Mucosa of descending colon (tissue), 3 donors: ENCODE results near the gene CAMK2D. TPM values are rescaled to one million over a fixed set of nuclear protein-coding genes. Genes with fewer than 3 reads are reported as not detected.

Experiments
- ATAC-seq: fragments of 200-7000 bp; cut with Tn5 transposase; one replicate; pipeline ENCODE4 v1.9.1; 2020; ENCODE audit warnings: mild to moderate bottlenecking, moderate library complexity
- DNase-seq, 3 donors: peaks; one replicate each; pipeline ENCODE4 v3.0.0-alpha.2; 2020
- H3K36me3 ChIP-seq: fragments of 200-600 bp; one replicate; pipeline ENCODE4 v1.8.0; 2021; ENCODE audit warnings: low read depth, mild to moderate bottlenecking
- H3K4me1 ChIP-seq: fragments of 200-600 bp; one replicate; pipeline ENCODE4 v1.8.0; 2021; ENCODE audit warnings: low read depth, mild to moderate bottlenecking
- H3K4me3 ChIP-seq: fragments of 200-600 bp; one replicate; pipeline ENCODE4 v1.8.0; 2021; ENCODE audit warnings: mild to moderate bottlenecking
- H3K9me3 ChIP-seq: fragments of 200-600 bp; one replicate; pipeline ENCODE4 v1.8.0; 2021; ENCODE audit warnings: mild to moderate bottlenecking
- intact Hi-C, 2 donors: fragments of 100-400 bp; cut with DNase I in 1 of 2; cut with micrococcal nuclease in 1 of 2; formaldehyde crosslinking; loops; one replicate each; pipeline versions ENCODE4 v1.11.0 to v1.11.1; 2022; cut with DNase I, micrococcal nuclease
- total RNA-seq, 3 donors: library from RNA; stranded (reverse); fragmentation: NEBNext Ultra II Directional in 2 of 3; extraction: Animal tissue kit (Norgen Biotek cat#: 25700) in 2 of 3; gene quantifications; one replicate each; pipeline versions ENCODE4 v1.2.1 to v1.2.4, GENCODE V29; 2021 to 2023
- TF ChIP-seq, protein P1 (sequence below): fragments of 200-600 bp; IDR thresholded peaks from one replicate; pipeline ENCODE4 v1.8.0; 2022; ENCODE audit warnings: antibody characterized with exemption, mild to moderate bottlenecking
- donor health status: DM: no; HTN: no; CAD: no; lungs with moderate emphysema.
- donor health status: DM: no; HTN: no; CAD: no.
- donor health status: DM: no; HTN: yes; CAD: no.

Gene CAMK2D
- total RNA-seq, 3 donors from 2014 or later: 59.8 to 83.0 (median 77.3) TPM

DNA sequence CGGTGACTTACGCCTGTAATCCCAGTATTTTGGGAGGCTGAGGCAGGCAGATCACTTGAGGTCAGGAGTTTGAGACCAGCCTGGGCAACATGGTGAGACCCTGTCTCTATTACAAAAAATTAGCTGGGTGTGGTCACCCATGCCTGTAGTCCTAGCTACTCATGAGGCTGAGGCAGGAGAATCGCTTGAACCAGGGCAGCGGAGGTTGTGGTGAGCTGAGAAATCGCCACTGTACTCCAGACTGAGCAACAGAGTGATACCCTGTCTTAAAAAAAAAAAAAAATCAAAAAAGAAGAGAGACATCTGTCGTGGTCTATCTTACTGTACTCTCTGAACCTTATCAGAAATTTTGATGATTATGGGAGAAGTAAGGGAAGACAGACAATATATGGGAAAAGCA, 144.3 kb downstream of the CAMK2D start:
- Histone ChIP-seq H3K4me3 (no peak overlapping the region), H3K4me1 (no peaks in the 10 kb centered on the region), H3K9me3 (no peaks in the 10 kb centered on the region), H3K36me3 (no peaks in the 10 kb centered on the region)
- no peak for DNase-seq
- no peak for ATAC-seq
- intact Hi-C loops: no loop called here
- TF ChIP-seq, protein P1, sequence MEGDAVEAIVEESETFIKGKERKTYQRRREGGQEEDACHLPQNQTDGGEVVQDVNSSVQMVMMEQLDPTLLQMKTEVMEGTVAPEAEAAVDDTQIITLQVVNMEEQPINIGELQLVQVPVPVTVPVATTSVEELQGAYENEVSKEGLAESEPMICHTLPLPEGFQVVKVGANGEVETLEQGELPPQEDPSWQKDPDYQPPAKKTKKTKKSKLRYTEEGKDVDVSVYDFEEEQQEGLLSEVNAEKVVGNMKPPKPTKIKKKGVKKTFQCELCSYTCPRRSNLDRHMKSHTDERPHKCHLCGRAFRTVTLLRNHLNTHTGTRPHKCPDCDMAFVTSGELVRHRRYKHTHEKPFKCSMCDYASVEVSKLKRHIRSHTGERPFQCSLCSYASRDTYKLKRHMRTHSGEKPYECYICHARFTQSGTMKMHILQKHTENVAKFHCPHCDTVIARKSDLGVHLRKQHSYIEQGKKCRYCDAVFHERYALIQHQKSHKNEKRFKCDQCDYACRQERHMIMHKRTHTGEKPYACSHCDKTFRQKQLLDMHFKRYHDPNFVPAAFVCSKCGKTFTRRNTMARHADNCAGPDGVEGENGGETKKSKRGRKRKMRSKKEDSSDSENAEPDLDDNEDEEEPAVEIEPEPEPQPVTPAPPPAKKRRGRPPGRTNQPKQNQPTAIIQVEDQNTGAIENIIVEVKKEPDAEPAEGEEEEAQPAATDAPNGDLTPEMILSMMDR: no peak

DNA sequence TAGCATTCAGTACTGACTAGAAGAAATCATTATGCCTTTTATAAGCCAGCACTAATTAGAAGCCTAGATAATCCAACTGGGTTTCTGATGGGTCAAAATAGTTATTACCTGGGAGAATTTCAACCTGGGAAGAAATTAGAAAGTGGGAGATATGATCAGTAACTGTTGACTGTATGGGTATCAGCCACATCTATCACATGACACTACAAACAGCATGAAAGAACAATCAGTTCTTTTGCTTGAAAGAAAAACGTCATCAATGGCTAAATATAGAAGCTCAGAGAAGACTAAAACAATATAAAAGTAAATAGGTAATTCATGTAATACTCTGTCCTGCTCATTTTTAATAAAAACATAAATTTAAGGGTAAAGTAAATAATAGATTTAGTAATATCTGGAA, 145.1 kb downstream of the CAMK2D start:
- H3K4me1 ChIP-seq: no peaks in the 10 kb centered on the region
- no peak for DNase-seq
- TF ChIP-seq, protein P1: no peak
- peak; percentile 55 for ATAC-seq
- H3K9me3 ChIP-seq: no peaks in the 10 kb centered on the region
- intact Hi-C loops: no loop called here
- H3K36me3 ChIP-seq: no peaks in the 10 kb centered on the region
- no peak overlapping the region for H3K4me3 ChIP-seq

DNA sequence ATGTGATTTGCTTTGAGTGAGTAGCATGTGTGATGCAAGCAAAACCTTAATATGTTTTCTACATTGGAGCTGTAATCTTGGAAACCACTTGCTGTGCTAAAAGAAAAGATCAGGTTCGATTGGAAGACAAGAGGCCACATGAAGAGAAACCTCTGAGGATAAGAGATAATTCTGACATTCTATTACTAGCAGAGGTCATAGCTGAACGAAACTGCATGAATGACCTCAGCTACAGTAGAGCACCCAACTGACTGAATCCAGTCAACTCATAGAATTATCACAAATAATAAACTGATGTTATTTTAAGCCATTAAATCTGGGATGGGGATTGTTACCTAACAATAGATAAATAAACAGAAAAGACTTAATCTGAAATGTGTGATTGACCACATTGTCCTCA, 147.1 kb downstream of the CAMK2D start:
- H3K4me3 ChIP-seq: no peak overlapping the region
- DNase-seq (no peak), ATAC-seq (no peak)
- intact Hi-C loops: no loop called here
- no peaks in the 10 kb centered on the region for H3K36me3 ChIP-seq
- no peaks in the 10 kb centered on the region for H3K9me3 ChIP-seq
- TF ChIP-seq, protein P1: no peak
- H3K4me1 ChIP-seq: no peaks in the 10 kb centered on the region

DNA sequence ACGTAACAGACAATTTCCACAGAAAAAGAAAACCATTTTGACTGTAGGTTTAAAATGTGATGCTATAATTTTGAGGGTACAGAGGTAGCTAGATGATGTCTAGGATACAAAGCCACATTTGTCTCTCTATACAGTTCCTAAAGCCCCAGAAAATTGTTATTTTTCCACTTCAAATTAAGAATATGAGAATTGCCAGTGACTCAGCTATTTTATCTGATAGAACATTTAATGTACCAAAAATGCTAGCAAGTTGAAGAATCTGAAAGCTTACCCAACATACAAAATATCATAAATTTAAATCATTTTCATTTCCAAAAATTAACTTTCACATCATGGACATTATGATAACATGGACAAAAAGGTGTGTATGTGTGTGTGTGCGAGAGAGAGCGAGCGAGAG, 148.0 kb downstream of the CAMK2D start:
- no peak for DNase-seq
- intact Hi-C loops: no loop called here

DNA sequence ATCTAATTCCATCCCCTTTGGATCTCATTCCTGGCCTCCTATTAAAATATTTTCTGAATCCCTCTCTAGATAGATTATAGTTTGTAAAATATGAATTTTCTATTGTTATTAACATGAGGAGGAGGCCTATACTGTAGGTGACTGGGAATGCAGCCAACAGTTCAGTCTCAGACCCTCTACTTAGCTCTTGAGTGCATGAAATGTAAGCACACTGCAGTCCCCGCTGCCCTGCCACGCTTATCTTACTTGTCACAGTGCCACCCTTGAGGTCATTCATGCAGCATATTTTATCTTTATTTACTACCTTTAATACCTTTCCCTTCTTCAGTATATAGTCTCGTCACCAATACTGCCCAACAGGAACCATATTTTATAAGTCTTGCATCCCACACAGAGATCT, 151.0 kb downstream of the CAMK2D start:
- H3K4me3 ChIP-seq: no peak overlapping the region
- H3K9me3 ChIP-seq: no peaks in the 10 kb centered on the region
- no peaks in the 10 kb centered on the region for H3K4me1 ChIP-seq
- no peak for DNase-seq
- TF ChIP-seq, protein P1: no peak
- intact Hi-C loops: no loop called here
- ATAC-seq: no peak
- H3K36me3 ChIP-seq: no peaks in the 10 kb centered on the region

More for the DNA sequence above, 148.0 kb downstream of the CAMK2D start:
- TF ChIP-seq, protein P1: no peak
- H3K4me3 ChIP-seq: no peak overlapping the region
- no peak for ATAC-seq
- H3K36me3 ChIP-seq: no peaks in the 10 kb centered on the region
- H3K4me1 ChIP-seq: no peaks in the 10 kb centered on the region
- H3K9me3 ChIP-seq: no peaks in the 10 kb centered on the region

DNA sequence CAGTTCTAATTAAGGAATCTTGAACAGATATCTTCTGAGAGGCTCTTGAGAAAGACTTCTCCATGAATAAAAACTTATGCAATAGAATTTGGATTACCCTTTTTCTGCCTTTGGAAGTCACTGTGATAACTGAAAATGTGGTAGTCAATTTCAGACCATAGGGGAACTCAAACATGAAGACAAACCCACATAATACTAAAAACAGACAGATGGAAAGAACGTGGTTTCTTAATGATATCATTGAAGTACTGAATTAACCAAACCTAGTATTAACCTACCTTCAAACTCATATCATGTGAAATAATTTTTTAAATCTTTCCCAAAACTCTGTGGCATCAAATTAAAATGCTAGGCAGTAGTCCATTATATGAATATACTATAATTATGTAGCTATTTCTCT, 153.5 kb downstream of the CAMK2D start:
- ATAC-seq (no peak), DNase-seq (no peak)
- TF ChIP-seq, protein P1: no peak
- Histone ChIP-seq H3K9me3 (peaks cover 1% of the 10 kb centered on the region), H3K4me3 (no peak overlapping the region), H3K4me1 (no peaks in the 10 kb centered on the region), H3K36me3 (no peaks in the 10 kb centered on the region)
- intact Hi-C loops: no loop called here
